ENCODE measurements around the gene PMF1.

DNA sequence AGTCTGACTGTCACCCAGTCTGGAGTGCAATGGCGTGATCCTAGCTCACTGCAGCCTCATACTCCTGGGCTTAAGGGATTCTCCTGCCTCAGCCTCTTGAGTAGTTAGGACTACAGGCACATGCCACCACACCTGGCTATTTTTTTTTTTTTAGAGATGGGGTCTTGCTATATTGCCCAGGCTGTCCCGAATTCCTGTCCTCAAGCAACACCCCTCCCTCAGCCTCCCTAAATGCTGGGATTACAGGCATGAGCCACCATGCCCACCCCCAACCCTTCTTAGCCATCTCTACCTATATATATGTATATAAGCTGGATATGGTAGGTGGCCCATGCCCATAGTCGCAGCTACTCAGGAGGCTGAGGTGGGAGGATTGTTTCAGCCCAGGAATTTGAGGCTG lies 32.3 kb upstream of the PMF1 start:
- TF ChIP-seq CTCF (IDR thresholded peaks at IDR 0.05; ENCODE audit: extremely low read depth in 1 of 2, insufficient read depth in 1 of 2, low read depth in 1 of 2, low read length in 2 of 2) (no peak), POLR2AphosphoS5 (IDR thresholded peaks at IDR 0.05; ENCODE audit: insufficient read depth, low read depth, low read length) (no peak), POLR2A (IDR thresholded peaks at IDR 0.05; ENCODE audit: low read depth, low read length) (no peak), EZH2 (IDR thresholded peaks at IDR 0.05; ENCODE audit: borderline replicate concordance, low read depth, low read length, severe bottlenecking) (no peak), MYC (IDR thresholded peaks at IDR 0.05; ENCODE audit: low read depth, low read length) (no peak), JUN (IDR thresholded peaks at IDR 0.05; ENCODE audit: borderline replicate concordance, insufficient read depth, insufficient read length, low read depth) (no peak)
- TF ChIP-seq, protein P1, sequence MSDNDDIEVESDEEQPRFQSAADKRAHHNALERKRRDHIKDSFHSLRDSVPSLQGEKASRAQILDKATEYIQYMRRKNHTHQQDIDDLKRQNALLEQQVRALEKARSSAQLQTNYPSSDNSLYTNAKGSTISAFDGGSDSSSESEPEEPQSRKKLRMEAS (IDR thresholded peaks at IDR 0.05; ENCODE audit: insufficient read depth, insufficient read length) = no peak

Data from endothelial cell of umbilical vein (primary cell).